Stimulated activated CD4-positive, alpha-beta T cell treated with anti-CD3 and anti-CD28 coated beads, Interleukin-2, amount 100 ng/mL, for 48 hours (primary cell): ENCODE results near the gene AGER.

Source experiments
- DNase-seq, 2 donors: peaks; one replicate each; pipeline ENCODE4 v3.0.0-alpha.2; 2020

The AGER gene

GRCh38 chr6:32167761-32168262 is 16.2 kb downstream of the AGER start:
- no peak for DNase-seq

GRCh38 chr6:32167154-32167760 is 16.8 kb downstream of the AGER start:
- DNase-seq = no peak

GRCh38 chr6:32166411-32167061 is 17.5 kb downstream of the AGER start:
- DNase-seq = no peak

GRCh38 chr6:32164295-32164694 is 19.8 kb downstream of the AGER start, which contains the start of gene EGFL8:
TSS of gene EGFL8 (plus strand) at chr6:32164595. CDS start at chr6:32166166, 1,571 bp downstream.
- DNase-seq = no peak

GRCh38 chr6:32163559-32164258 is 20.3 kb downstream of the AGER start:
- no peak for DNase-seq

- DNase-seq = no peak
Observed at GRCh38 chr6:32158052-32158451, 26.0 kb downstream of the AGER start.

- DNase-seq = no peak
Observed at GRCh38 chr6:32156891-32157290, 27.2 kb downstream of the AGER start.

GRCh38 chr6:32154514-32155161 is 29.4 kb downstream of the AGER start:
- DNase-seq = peak; percentile 41 to 42

- DNase-seq = peak; percentile 58 to 60
Observed at GRCh38 chr6:32153564-32154513, 30.2 kb downstream of the AGER start, which contains the start of gene PPT2. TSS of gene PPT2 (plus strand) at chr6:32154141. CDS start at chr6:32154595, 454 bp downstream.

- no peak for DNase-seq
Observed at GRCh38 chr6:32152769-32153563, 31.1 kb downstream of the AGER start.

- DNase-seq = no peak
Observed at GRCh38 chr6:32151863-32152768, 31.9 kb downstream of the AGER start, which contains the start of gene PRRT1. TSS of gene PRRT1 (minus strand) at chr6:32151939. CDS start at chr6:32151827, 112 bp downstream.

GRCh38 chr6:32151181-32151862 is 32.7 kb downstream of the AGER start:
- DNase-seq = no peak

- DNase-seq = no peak
Observed at GRCh38 chr6:32149932-32150870, 33.9 kb downstream of the AGER start.

GRCh38 chr6:32149092-32149755 is 34.8 kb downstream of the AGER start:
- no peak for DNase-seq

GRCh38 chr6:32148289-32149091 is 35.6 kb downstream of the AGER start:
- peak; percentile 61 to 78 for DNase-seq

- DNase-seq = no peak
Observed at GRCh38 chr6:32147401-32148132, 36.5 kb downstream of the AGER start.
